Keratinocyte (primary cell): Measurements from ENCODE around the gene STAC2. TPM values are rescaled to one million over a fixed set of nuclear protein-coding genes. Genes with fewer than 3 reads are reported as not detected.

Source experiments
- DNase-seq: peaks from one replicate; pipeline ENCODE4 v3.0.0-alpha.2; 2011; ENCODE audit warnings: low read depth, missing footprints, low spot score
- FAIRE-seq: peaks from 2 replicates; lab custom pipeline; 2011; peaks lifted over from hg19 to GRCh38; lab: Jason Lieb, UNC
- H2AFZ ChIP-seq: 2 replicates; pipeline ENCODE4 v1.6.0; 2012; ENCODE audit warnings: low read length, control low read depth, inconsistent platforms; ENCODE audit not compliant: control insufficient read depth
- H3K27ac ChIP-seq: 2 replicates; pipeline ENCODE4 v1.5.1; 2011; ENCODE audit warnings: low read length; ENCODE audit not compliant: control insufficient read depth, insufficient read depth
- H3K27me3 ChIP-seq: 3 replicates; pipeline ENCODE4 v1.6.0; 2011; ENCODE audit warnings: low read length; ENCODE audit not compliant: control insufficient read depth, insufficient read depth; ENCODE audit errors: extremely low read depth
- H3K36me3 ChIP-seq, 2 experiments: 2 replicates in 1 of 2; 3 replicates in 1 of 2; pipeline ENCODE4 v1.5.1; 2011; ENCODE audit warnings: low read length in 2 of 2, mild to moderate bottlenecking in 1 of 2; ENCODE audit not compliant: control insufficient read depth in 2 of 2, insufficient read depth in 2 of 2; ENCODE audit errors: extremely low read depth in 1 of 2
- H3K4me1 ChIP-seq: 3 replicates; pipeline ENCODE4 v1.5.1; 2011; ENCODE audit warnings: low read length; ENCODE audit not compliant: control insufficient read depth, insufficient read depth; ENCODE audit errors: extremely low read depth
- H3K4me2 ChIP-seq: 3 replicates; pipeline ENCODE4 v1.6.0; 2011; ENCODE audit warnings: low read depth, low read length; ENCODE audit not compliant: control insufficient read depth, insufficient read depth; ENCODE audit errors: extremely low read depth
- H3K4me3 ChIP-seq, 3 experiments: fragments of 200-600 bp in 1 of 3; sonication (generic) in 1 of 3; 2 replicates in 2 of 3; 3 replicates in 1 of 3; pipeline ENCODE4 v1.5.1; 2011 to 2016; ENCODE audit warnings: low read length in 3 of 3, mild to moderate bottlenecking in 3 of 3, control low read depth in 2 of 3, inconsistent platforms in 1 of 3, low read depth in 1 of 3, mixed read lengths in 1 of 3, mixed run types in 1 of 3, moderate library complexity in 1 of 3; ENCODE audit not compliant: control insufficient read depth in 2 of 3, insufficient read depth in 2 of 3; ENCODE audit errors: extremely low read depth in 1 of 3
- H3K79me2 ChIP-seq: 2 replicates; pipeline ENCODE4 v1.6.0; 2012; ENCODE audit warnings: low read length; ENCODE audit not compliant: control insufficient read depth, insufficient read depth
- H3K9ac ChIP-seq: 3 replicates; pipeline ENCODE4 v1.6.0; 2011; ENCODE audit warnings: low read length; ENCODE audit not compliant: control insufficient read depth, insufficient read depth; ENCODE audit errors: extremely low read depth
- H3K9me1 ChIP-seq: 3 replicates; pipeline ENCODE4 v1.6.0; 2011; ENCODE audit warnings: low read length; ENCODE audit not compliant: control insufficient read depth, insufficient read depth; ENCODE audit errors: extremely low read depth
- H3K9me3 ChIP-seq: 2 replicates; pipeline ENCODE4 v1.5.1; 2012; ENCODE audit warnings: low read depth, low read length; ENCODE audit not compliant: control insufficient read depth
- H4K20me1 ChIP-seq: 3 replicates; pipeline ENCODE4 v1.6.0; 2011; ENCODE audit warnings: low read length; ENCODE audit not compliant: control insufficient read depth, insufficient read depth; ENCODE audit errors: extremely low read depth
- CTCF ChIP-seq, 3 experiments: IDR thresholded peaks in 1 of 3; conservative IDR thresholded peaks in 1 of 3; optimal IDR thresholded peaks in 1 of 3; 2 replicates in 2 of 3; 3 replicates in 1 of 3; pipeline versions ENCODE3 to v1.5.1; 2011; ENCODE audit warnings: low read length in 3 of 3, mild to moderate bottlenecking in 3 of 3, moderate library complexity in 2 of 3, control low read depth in 1 of 3, inconsistent platforms in 1 of 3; ENCODE audit not compliant: insufficient read depth in 2 of 3; ENCODE audit errors: extremely low read depth in 1 of 3
- EZH2 ChIP-seq: IDR thresholded peaks from one replicate; pipeline ENCODE4 v1.6.1; 2012; ENCODE audit warnings: inconsistent platforms, mild to moderate bottlenecking, low read length, moderate library complexity
- dilution Hi-C: fragments of 300-500 bp; cut with MboI; formaldehyde crosslinking; loops from one replicate; pipeline ENCODE4 v1.7.0; 2020; ENCODE audit warnings: low sequenced_read_pairs; ENCODE audit not compliant: extremely low pct_ligation_motif_present
- polyA plus RNA-seq, 5 experiments: library from polyadenylated mRNA; depleted of rRNA in 3 of 5; stranded (reverse) in 3 of 5; stranded (forward) in 1 of 5; unstranded in 1 of 5; fragments of >200 nt; gene quantifications; 1 replicate in 1 of 5; 2 replicates in 3 of 5; 3 replicates in 1 of 5; pipeline versions ENCODE4 v1.2.1 to v1.2.3, GENCODE V29; 2011 to 2012; ENCODE audit warnings: missing spikeins in 2 of 5, low read depth in 1 of 5, low replicate concordance in 1 of 5

Gene STAC2
- polyA plus RNA-seq, 1 donor (not counting 4 experiments of a cell fraction or from before 2014, with no cell fraction given): not detected

- dilution Hi-C loops: no loop called here
- TF ChIP-seq CTCF (optimal IDR thresholded peaks at IDR 0.05 in 1 of 3, IDR thresholded peaks at IDR 0.05 in 1 of 3, conservative IDR thresholded peaks at IDR 0.05 in 1 of 3; ENCODE audit: extremely low read depth in 1 of 3, insufficient read depth in 2 of 3, low read length in 3 of 3): no peak
- no peak for TF ChIP-seq EZH2
- peak overlapping the region; percentile 73 for H3K4me2 ChIP-seq
- peak overlapping the region; percentile 76 for H2AFZ ChIP-seq
- no peaks in the 10 kb centered on the region for H3K9me1 ChIP-seq
- peaks cover 9% of the 10 kb centered on the region for H3K4me1 ChIP-seq
- H3K9ac ChIP-seq: no peak overlapping the region
- H4K20me1 ChIP-seq: no peaks in the 10 kb centered on the region
- H3K4me3 ChIP-seq: peak overlapping the region in 1 of 3 experiments; percentile 52
- peaks cover 15% of the 10 kb centered on the region for H3K27me3 ChIP-seq
- no peak overlapping the region for H3K27ac ChIP-seq
- FAIRE-seq (no peak), DNase-seq (no peak)
- no peaks in the 10 kb centered on the region for H3K79me2 ChIP-seq
- no peaks in the 10 kb centered on the region for H3K36me3 ChIP-seq
- H3K9me3 ChIP-seq: no peaks in the 10 kb centered on the region
These were observed 60.4 kb downstream of the STAC2 start for GRCh38 chr17:39165178-39165840.

- Histone ChIP-seq H3K36me3 (no peaks in the 10 kb centered on the region), H2AFZ (peak overlapping the region; percentile 76), H3K4me1 (peaks cover 9% of the 10 kb centered on the region), H3K27ac (no peak overlapping the region), H3K4me3 (peak overlapping the region in 1 of 3 experiments; percentile 52), H3K4me2 (peak overlapping the region; percentile 73), H4K20me1 (no peaks in the 10 kb centered on the region), H3K9me1 (no peaks in the 10 kb centered on the region), H3K79me2 (no peaks in the 10 kb centered on the region), H3K9ac (no peak overlapping the region), H3K9me3 (no peaks in the 10 kb centered on the region), H3K27me3 (peaks cover 15% of the 10 kb centered on the region)
- no peak for TF ChIP-seq EZH2
- TF ChIP-seq CTCF (optimal IDR thresholded peaks at IDR 0.05 in 1 of 3, IDR thresholded peaks at IDR 0.05 in 1 of 3, conservative IDR thresholded peaks at IDR 0.05 in 1 of 3; ENCODE audit: extremely low read depth in 1 of 3, insufficient read depth in 2 of 3, low read length in 3 of 3): peak; percentile 92 to 96 (median 93)
- peak; percentile 89 for FAIRE-seq
- dilution Hi-C loops: no loop called here
- peak; percentile 44 for DNase-seq
These were observed 61.0 kb downstream of the STAC2 start for GRCh38 chr17:39164675-39165143.
